GM23248 (cell line): ENCODE results near the gene NOS1. TPM values are rescaled to one million over a fixed set of nuclear protein-coding genes. Genes with fewer than 3 reads are reported as not detected.

Source experiments
- DNase-seq: peaks from one replicate; pipeline ENCODE4 v3.0.0-alpha.2; 2015
- H2AFZ ChIP-seq: fragments of 200-600 bp; sonication (generic); 2 replicates; pipeline ENCODE4 v1.6.1; 2016; ENCODE audit warnings: antibody characterized with exemption
- H3F3A ChIP-seq: fragments of 200-600 bp; sonication (generic); 2 replicates; pipeline ENCODE4 v1.6.1; 2016; ENCODE audit warnings: mild to moderate bottlenecking, antibody characterized with exemption, mixed run types; ENCODE audit not compliant: insufficient read depth
- H3K27ac ChIP-seq: fragments of 200-600 bp; sonication (generic); 2 replicates; pipeline ENCODE4 v1.5.1; 2016; ENCODE audit warnings: mild to moderate bottlenecking
- H3K27me3 ChIP-seq: fragments of 200-600 bp; sonication (generic); replicated peaks from 2 replicates; pipeline ENCODE4 v1.6.1; 2016; ENCODE audit warnings: mild to moderate bottlenecking; ENCODE audit not compliant: insufficient read depth
- H3K36me3 ChIP-seq: fragments of 200-600 bp; sonication (generic); 2 replicates; pipeline ENCODE4 v1.6.1; 2016; ENCODE audit warnings: low read depth, mild to moderate bottlenecking
- H3K4me1 ChIP-seq: fragments of 200-600 bp; sonication (generic); 2 replicates; pipeline ENCODE4 v1.6.1; 2016; ENCODE audit warnings: mild to moderate bottlenecking; ENCODE audit not compliant: insufficient read depth
- H3K4me2 ChIP-seq: fragments of 200-600 bp; sonication (generic); one replicate; pipeline ENCODE4 v1.6.1; 2016; ENCODE audit warnings: mild to moderate bottlenecking; ENCODE audit not compliant: unreplicated experiment
- H3K4me3 ChIP-seq: fragments of 200-600 bp; sonication (generic); 2 replicates; pipeline ENCODE4 v1.5.1; 2016; ENCODE audit warnings: mild to moderate bottlenecking
- H3K79me2 ChIP-seq: fragments of 200-600 bp; sonication (generic); 2 replicates; pipeline ENCODE4 v1.6.1; 2016; ENCODE audit warnings: mild to moderate bottlenecking; ENCODE audit not compliant: insufficient read depth
- H3K9ac ChIP-seq: fragments of 200-600 bp; sonication (generic); 2 replicates; pipeline ENCODE4 v1.6.1; 2016; ENCODE audit warnings: mild to moderate bottlenecking
- H3K9me2 ChIP-seq: fragments of 200-600 bp; sonication (generic); 2 replicates; pipeline ENCODE4 v1.6.1; 2016; ENCODE audit warnings: mixed run types, mild to moderate bottlenecking, moderate library complexity; ENCODE audit not compliant: insufficient read depth
- H3K9me3 ChIP-seq: fragments of 200-600 bp; sonication (generic); one replicate; pipeline ENCODE4 v1.6.1; 2017; ENCODE audit warnings: low read depth
- H4K20me1 ChIP-seq: fragments of 200-600 bp; sonication (generic); 2 replicates; pipeline ENCODE4 v1.6.0; 2016; ENCODE audit not compliant: insufficient read depth
- EZH2 ChIP-seq: fragments of 200-600 bp; sonication (generic); IDR thresholded peaks from 2 replicates; pipeline ENCODE4 v1.6.1; 2018; ENCODE audit warnings: antibody characterized with exemption, mild to moderate bottlenecking; ENCODE audit not compliant: insufficient read depth, poor library complexity, severe bottlenecking
- EZH2phosphoT487 ChIP-seq: fragments of 200-600 bp; sonication (generic); IDR thresholded peaks from 2 replicates; pipeline ENCODE4 v1.6.1; 2018; ENCODE audit warnings: antibody characterized with exemption, moderate library complexity, mild to moderate bottlenecking, low read depth; ENCODE audit not compliant: insufficient read depth
- WGBS, 2 experiments: methylation state at CpG; one replicate each; pipeline ENCODE4 v1.1.6; 2015 to 2017; ENCODE audit warnings: low lambda C conversion rate in 2 of 2, low coverage in 1 of 2; ENCODE audit errors: missing lambda C conversion rate in 2 of 2; 5-methylcytosine and 5-hydroxymethylcytosine counted together
- in situ Hi-C: fragments of 300-500 bp; cut with MboI; formaldehyde crosslinking; loops from 2 replicates; pipeline ENCODE4 v1.15.0; 2020
- polyA plus RNA-seq: library from polyadenylated mRNA; unstranded; fragments of >200 nt; fragmentation: Nextera tagmentation; extraction: Ambion mirVana; gene quantifications from 2 replicates; pipeline ENCODE4 v1.2.1, GENCODE V29; 2016
- total RNA-seq: library from RNA; depleted of rRNA; stranded (reverse); fragments of >200 nt; shearing (Covaris generic); gene quantifications from 2 replicates; pipeline ENCODE4 v1.2.3, GENCODE V29; 2014; rRNA removed

NOS1 gene
- total RNA-seq, result not detected in 2 replicates
- not detected in 2 replicates for polyA plus RNA-seq

DNA sequence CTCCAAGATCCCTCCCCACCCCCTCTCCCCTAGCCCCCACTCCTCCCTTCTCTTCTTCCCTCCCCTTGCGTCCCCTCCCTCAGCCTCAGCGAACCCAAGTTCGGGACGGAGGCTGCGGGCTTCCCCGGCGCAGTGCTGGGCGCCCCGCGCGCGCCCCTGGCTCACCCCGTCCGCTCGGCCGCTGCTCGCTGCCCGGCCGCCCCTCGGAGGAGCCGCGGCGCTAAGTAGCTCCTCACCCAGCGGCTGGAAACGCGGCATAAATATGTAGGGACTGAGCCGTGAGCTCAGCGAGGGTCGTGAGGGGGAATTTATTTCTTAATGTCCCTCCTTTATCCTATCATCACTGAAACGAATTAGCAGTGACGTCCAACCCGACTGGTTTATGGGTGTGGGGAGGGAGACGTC lies at the start of gene NOS1:
Gene NOS1, minus strand, starts transcription at position 280 of the 405 bp plus-strand sequence. CDS start 30,557 bp downstream, outside the sequence.
- no peaks in the 10 kb centered on the region for H3K79me2 ChIP-seq
- H3K27me3 ChIP-seq, result peaks cover 49% of the 10 kb centered on the region
- no peak within 1 kb of the TSS for H3K9ac ChIP-seq
- TF ChIP-seq EZH2phosphoT487 (no peak), EZH2 (peak; percentile 19)
- no peak for DNase-seq
- H3K9me3 ChIP-seq, result no peaks in the 10 kb centered on the region
- H3K9me2 ChIP-seq, result no peaks in the 10 kb centered on the region
- no peaks in the 10 kb centered on the region for H4K20me1 ChIP-seq
- no peaks in the 10 kb centered on the region for H3F3A ChIP-seq
- no peaks in the 10 kb centered on the region for H3K4me1 ChIP-seq
- WGBS, 2 experiments, result 3 to 5% methylated on average over 30 to 33 of the region's 33 CpGs
- H3K4me3 ChIP-seq, result no peak within 1 kb of the TSS
- no peaks in the 10 kb centered on the region for H3K36me3 ChIP-seq
- H2AFZ ChIP-seq, result no peak within 1 kb of the TSS
- H3K27ac ChIP-seq, result no peak within 1 kb of the TSS
- no peak within 1 kb of the TSS for H3K4me2 ChIP-seq
- in situ Hi-C loops, result loop anchor here (10.0 kb wide), 1 partner anchor 473 kb away; no protein-coding TSS in a partner anchor

- H3K4me1 ChIP-seq, result no peaks in the 10 kb centered on the region
- no peak overlapping the region for H3K4me3 ChIP-seq
- no peak for DNase-seq
- H3K9ac ChIP-seq, result no peak overlapping the region
- H3K4me2 ChIP-seq, result no peak overlapping the region
- in situ Hi-C loops, result no loop called here
- no peak overlapping the region for H3K27ac ChIP-seq
- H3F3A ChIP-seq, result no peaks in the 10 kb centered on the region
- no peak overlapping the region for H2AFZ ChIP-seq
- TF ChIP-seq EZH2phosphoT487 (no peak), EZH2 (no peak)
- H3K9me3 ChIP-seq, result no peaks in the 10 kb centered on the region
- H3K36me3 ChIP-seq, result no peaks in the 10 kb centered on the region
- H3K79me2 ChIP-seq, result no peaks in the 10 kb centered on the region
- no peaks in the 10 kb centered on the region for H3K27me3 ChIP-seq
- H3K9me2 ChIP-seq, result no peaks in the 10 kb centered on the region
- no peaks in the 10 kb centered on the region for H4K20me1 ChIP-seq
Observed at GRCh38 chr12:117409286-117409685, 47.9 kb upstream of the NOS1 start.

DNA sequence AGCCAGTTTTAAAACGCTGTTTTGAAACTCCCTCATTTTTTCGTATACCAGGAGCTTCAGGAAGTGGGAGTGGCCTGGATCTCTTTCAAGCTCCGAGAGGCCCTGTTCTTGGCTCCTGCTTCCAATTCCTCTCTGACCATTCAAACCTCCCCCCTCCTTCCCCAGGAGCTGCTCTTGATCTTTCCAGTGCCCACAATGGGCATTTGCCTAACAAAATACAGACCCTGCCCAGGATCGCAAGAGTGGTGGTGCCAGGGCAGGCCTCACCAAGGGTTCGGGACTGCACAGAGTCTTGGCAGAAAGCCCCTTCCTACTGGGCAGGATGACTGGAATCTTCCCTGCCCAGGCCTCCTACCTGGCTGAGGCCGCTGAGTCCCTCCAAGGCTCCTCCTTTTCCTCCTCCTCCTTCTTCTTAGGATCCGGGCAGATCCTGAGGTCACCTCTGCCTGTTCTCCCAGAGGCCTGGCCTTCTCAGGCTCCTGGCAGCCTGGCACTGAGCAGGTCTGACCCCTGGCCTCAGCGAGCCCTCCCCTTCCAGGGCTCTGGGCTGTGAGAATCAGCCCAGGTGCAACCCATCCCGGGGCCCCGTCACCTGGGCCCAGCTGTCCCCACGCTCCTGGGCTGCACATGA lies 46.9 kb upstream of the NOS1 start:
- Histone ChIP-seq H3K79me2 (no peaks in the 10 kb centered on the region), H3K9ac (no peak overlapping the region), H3K4me3 (no peak overlapping the region), H3K4me2 (no peak overlapping the region), H3K9me2 (no peaks in the 10 kb centered on the region), H3K36me3 (no peaks in the 10 kb centered on the region), H3K9me3 (no peaks in the 10 kb centered on the region), H2AFZ (no peak overlapping the region), H3K27ac (no peak overlapping the region), H4K20me1 (no peaks in the 10 kb centered on the region), H3K27me3 (no peaks in the 10 kb centered on the region), H3K4me1 (no peaks in the 10 kb centered on the region), H3F3A (no peaks in the 10 kb centered on the region)
- DNase-seq, result peak; percentile 45
- TF ChIP-seq EZH2phosphoT487, result no peak
- no peak for TF ChIP-seq EZH2
- 29 to 30% methylated on average over 10 to 11 of the region's 11 CpGs for WGBS, 2 experiments
- in situ Hi-C loops, result no loop called here

DNA sequence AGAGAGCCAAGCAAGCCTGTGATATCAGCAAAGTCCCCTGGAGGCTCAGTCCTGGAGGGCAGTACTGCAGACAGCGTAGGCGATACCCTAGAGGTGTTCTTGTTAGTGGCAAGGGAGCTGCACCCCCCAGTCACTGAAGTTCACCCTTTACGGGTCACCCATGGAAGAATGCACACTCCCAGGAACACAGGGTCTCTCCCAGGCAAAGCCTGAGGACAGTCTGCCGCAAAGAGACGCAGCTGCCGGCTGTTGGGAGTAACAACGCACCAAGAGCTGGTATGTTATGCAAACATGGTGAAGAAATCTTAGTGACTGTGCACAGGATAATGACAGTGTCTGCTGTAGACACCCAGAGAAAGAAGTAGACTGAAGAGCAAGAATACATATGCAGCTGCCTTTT lies 43.5 kb upstream of the NOS1 start:
- no peaks in the 10 kb centered on the region for H3K4me1 ChIP-seq
- no peak overlapping the region for H3K4me3 ChIP-seq
- no peaks in the 10 kb centered on the region for H3K9me3 ChIP-seq
- H3K9ac ChIP-seq, result no peak overlapping the region
- H3F3A ChIP-seq, result no peaks in the 10 kb centered on the region
- no peak overlapping the region for H3K27ac ChIP-seq
- in situ Hi-C loops, result no loop called here
- H3K9me2 ChIP-seq, result no peaks in the 10 kb centered on the region
- DNase-seq, result no peak
- H4K20me1 ChIP-seq, result no peaks in the 10 kb centered on the region
- WGBS, 2 experiments, result 51 to 59% methylated on average over 7 of the region's 7 CpGs
- no peak overlapping the region for H2AFZ ChIP-seq
- H3K79me2 ChIP-seq, result no peaks in the 10 kb centered on the region
- no peak overlapping the region for H3K4me2 ChIP-seq
- no peaks in the 10 kb centered on the region for H3K27me3 ChIP-seq
- H3K36me3 ChIP-seq, result no peaks in the 10 kb centered on the region
- TF ChIP-seq EZH2phosphoT487 (no peak), EZH2 (no peak)
